ENCODE data around the gene RGMA. TPM values are rescaled to one million over a fixed set of nuclear protein-coding genes. Genes with fewer than 3 reads are reported as not detected.

RGMA gene
- total RNA-seq, 1 experiment from 2014 or later, result 41.4 TPM

DNA sequence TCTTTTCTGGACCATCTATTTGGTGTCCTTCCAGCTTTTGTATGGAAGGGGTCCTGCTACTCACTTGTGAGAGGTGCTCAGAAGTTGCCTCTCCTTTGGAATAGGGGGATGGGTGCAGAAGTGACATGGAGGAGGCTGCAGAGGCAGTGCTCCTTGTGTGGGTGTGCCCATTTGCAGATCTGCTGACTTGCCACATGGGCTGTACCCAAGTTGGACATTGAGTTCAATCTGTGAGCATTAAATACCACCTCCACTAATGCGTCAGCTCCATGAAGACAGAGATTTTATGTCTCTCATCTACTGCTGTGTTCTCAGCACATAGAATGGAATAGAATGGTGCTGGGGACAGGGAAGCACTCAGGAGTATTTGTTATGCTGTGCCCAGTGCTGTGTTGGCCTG lies 76.2 kb downstream of the RGMA start:
- no peaks in the 10 kb centered on the region for H3K9me3 Mint-ChIP-seq
- no peak overlapping the region for H3K27ac Mint-ChIP-seq
- Histone ChIP-seq H3K23me2 (ENCODE audit: insufficient read length, low read depth, low read length, poor library complexity, severe bottlenecking) (no peaks in the 10 kb centered on the region), H3K27me3 (ENCODE audit: insufficient read depth, low read length) (no peaks in the 10 kb centered on the region), H2BK5ac (ENCODE audit: insufficient read length, low read length) (no peak overlapping the region), H3K79me1 (ENCODE audit: insufficient read depth, low read depth, low read length, poor library complexity, severe bottlenecking) (no peaks in the 10 kb centered on the region), H3K9ac (ENCODE audit: extremely low read depth, insufficient read length, low read length) (no peak overlapping the region), H4K20me1 (ENCODE audit: control insufficient read depth, insufficient read depth, insufficient read length) (no peaks in the 10 kb centered on the region), H3K4me1 (ENCODE audit: insufficient read depth, low read length) (no peaks in the 10 kb centered on the region), H3K79me2 (ENCODE audit: insufficient read depth, low read length) (no peaks in the 10 kb centered on the region), H2BK12ac (ENCODE audit: insufficient read length, low read depth, low read length) (no peak overlapping the region), H2AFZ (ENCODE audit: low read length) (no peak overlapping the region), H3K56ac (ENCODE audit: insufficient read length, low read depth, low read length) (no peak overlapping the region), H3K4ac (ENCODE audit: low read depth, low read length) (no peak overlapping the region), H2BK20ac (ENCODE audit: low read depth, low read length, poor library complexity, severe bottlenecking) (no peak overlapping the region), H3T11ph (ENCODE audit: low read length) (no peak overlapping the region), H2BK15ac (ENCODE audit: low read depth, low read length) (no peak overlapping the region), H3K9me3 (ENCODE audit: control insufficient read depth, low read depth, low read length) (no peaks in the 10 kb centered on the region), H3K23ac (ENCODE audit: insufficient read length, low read depth, low read length) (no peak overlapping the region), H3K14ac (ENCODE audit: insufficient read depth, low read length) (no peak overlapping the region), H3K4me2 (ENCODE audit: insufficient read depth, insufficient read length, low read length) (no peak overlapping the region), H4K8ac (replicated peaks; ENCODE audit: insufficient read length, low read depth, low read length) (no peak overlapping the region), H2BK120ac (ENCODE audit: low read depth, low read length, poor library complexity, severe bottlenecking) (no peak overlapping the region), H2AK5ac (ENCODE audit: insufficient read length, low read length) (no peak overlapping the region), H3K27ac (ENCODE audit: insufficient read length, low read depth, low read length) (no peak overlapping the region), H4K91ac (ENCODE audit: insufficient read length, low read depth, low read length) (no peak overlapping the region), H4K5ac (ENCODE audit: insufficient read length, low read depth, low read length) (no peak overlapping the region), H3K18ac (ENCODE audit: insufficient read length, low read depth, low read length) (no peak overlapping the region)
- DNase-seq, result no peak
- no CpG with 5 or more reads among the region's 1 CpG for WGBS (ENCODE audit: extremely low coverage, insufficient read length, low lambda C conversion rate)
- H3K27me3 Mint-ChIP-seq (ENCODE audit: low read depth), result no peaks in the 10 kb centered on the region; the same call in 1 of the 2 replicates
- no peak overlapping the region for H3K4me3 Mint-ChIP-seq
- TF ChIP-seq, protein P1, sequence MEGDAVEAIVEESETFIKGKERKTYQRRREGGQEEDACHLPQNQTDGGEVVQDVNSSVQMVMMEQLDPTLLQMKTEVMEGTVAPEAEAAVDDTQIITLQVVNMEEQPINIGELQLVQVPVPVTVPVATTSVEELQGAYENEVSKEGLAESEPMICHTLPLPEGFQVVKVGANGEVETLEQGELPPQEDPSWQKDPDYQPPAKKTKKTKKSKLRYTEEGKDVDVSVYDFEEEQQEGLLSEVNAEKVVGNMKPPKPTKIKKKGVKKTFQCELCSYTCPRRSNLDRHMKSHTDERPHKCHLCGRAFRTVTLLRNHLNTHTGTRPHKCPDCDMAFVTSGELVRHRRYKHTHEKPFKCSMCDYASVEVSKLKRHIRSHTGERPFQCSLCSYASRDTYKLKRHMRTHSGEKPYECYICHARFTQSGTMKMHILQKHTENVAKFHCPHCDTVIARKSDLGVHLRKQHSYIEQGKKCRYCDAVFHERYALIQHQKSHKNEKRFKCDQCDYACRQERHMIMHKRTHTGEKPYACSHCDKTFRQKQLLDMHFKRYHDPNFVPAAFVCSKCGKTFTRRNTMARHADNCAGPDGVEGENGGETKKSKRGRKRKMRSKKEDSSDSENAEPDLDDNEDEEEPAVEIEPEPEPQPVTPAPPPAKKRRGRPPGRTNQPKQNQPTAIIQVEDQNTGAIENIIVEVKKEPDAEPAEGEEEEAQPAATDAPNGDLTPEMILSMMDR (conservative IDR thresholded peaks at IDR 0.05), result no peak
- peaks cover 58 to 95% (median 90%) of the 10 kb centered on the region in 3 experiments for H3K36me3 Mint-ChIP-seq (ENCODE audit: insufficient read depth in 1 of 3, low read depth in 3 of 3)
- H3K4me1 Mint-ChIP-seq, result no peaks in the 10 kb centered on the region

Data from H9 (cell line).